Right hindlimb (tissue), 1 donor: ENCODE data around the gene MEIS1.
A peak's percentile ranks its signal among the peaks of the same experiment; 100 is the strongest.
"Not testable (repeated sequence)": the region's sequence is repeated elsewhere in the genome, so short reads cannot be mapped to it uniquely, and the experiment has no call there.

Experiments
- DNase-seq: peaks from one replicate; pipeline ENCODE4 v3.0.0-alpha.2; 2018

MEIS1 gene

DNA sequence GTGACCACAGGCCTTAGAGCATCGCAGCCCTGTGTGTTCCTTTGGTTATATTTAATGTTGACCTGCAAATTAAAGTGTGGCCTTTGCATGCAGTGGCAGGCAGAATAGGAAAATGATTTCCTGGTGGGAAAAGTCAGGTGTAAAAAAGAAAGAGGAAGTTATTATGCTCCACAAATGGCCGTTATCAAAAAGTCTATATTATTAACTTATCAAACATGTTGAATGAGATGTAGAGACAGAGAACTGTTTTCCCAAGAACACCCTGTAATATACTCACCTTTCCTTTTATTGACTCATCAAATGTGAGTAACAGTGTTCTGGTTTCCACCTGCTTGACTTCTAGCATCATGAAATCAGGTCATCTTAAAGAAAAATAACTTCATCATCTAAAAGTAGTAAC is 35.3 kb downstream of the MEIS1 start:
- no peak for DNase-seq

DNA sequence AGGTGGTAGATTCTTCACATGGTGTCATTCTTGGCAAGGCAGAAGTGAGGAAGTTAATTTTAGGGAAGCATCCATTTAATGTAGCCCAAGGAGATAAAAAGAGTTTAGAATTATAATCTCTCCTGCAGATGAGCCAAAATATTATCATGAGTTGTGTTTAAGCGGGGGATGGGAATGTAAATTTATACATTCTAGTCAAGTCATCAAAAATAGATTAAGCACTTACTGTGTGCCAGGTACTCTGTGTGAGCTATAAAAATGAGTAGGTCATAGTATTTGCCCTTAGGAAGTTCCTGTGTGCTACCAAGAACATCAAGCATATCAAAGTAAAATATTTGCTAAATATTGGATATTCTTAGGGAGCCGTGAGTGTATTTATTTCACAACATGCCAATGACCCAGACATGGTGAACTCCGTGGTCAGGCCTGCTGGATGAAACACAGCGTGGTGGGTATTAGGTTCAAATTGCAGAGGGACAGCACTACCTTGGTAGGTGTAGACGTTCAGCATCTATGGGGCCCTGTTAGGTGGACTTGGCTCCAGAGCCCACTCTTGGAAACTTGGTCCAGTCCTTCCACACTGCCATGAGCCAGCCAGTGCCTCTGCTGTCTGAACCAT is 37.4 kb downstream of the MEIS1 start:
- no peak for DNase-seq

DNA sequence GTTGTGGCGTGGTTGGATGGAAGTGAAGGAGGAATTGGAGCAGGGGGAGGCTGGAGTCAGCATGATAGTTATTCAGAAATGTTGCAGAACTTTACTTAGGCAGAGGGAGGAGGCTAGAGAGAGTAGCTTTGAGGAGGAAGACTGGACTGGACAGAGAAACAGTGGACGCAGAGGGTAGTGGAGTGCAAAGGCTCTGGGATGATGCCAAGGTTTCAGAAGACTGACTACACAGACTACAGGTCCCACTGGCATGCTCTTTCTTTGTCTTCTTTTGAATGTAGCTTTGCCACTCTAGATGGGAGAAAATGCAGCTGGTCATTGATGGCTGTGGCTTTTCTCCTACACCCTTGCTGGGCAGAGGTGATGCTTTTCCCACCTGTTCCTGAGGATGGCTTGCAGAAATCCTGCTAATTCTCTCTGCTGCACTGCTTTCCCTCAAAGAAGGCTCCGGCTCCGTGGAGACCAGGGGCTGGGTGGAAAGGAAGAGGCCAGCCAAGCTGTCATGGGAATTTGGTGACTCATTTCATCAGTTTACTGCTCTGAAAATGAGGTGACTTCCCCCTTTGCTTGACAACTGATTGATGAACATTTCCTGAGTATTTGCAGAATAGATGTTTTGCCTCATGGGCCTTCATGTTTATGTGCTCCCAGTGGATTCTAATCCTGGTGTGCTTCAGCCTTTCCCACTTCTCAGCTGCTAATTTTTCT is 42.4 kb downstream of the MEIS1 start:
- no peak for DNase-seq

DNA sequence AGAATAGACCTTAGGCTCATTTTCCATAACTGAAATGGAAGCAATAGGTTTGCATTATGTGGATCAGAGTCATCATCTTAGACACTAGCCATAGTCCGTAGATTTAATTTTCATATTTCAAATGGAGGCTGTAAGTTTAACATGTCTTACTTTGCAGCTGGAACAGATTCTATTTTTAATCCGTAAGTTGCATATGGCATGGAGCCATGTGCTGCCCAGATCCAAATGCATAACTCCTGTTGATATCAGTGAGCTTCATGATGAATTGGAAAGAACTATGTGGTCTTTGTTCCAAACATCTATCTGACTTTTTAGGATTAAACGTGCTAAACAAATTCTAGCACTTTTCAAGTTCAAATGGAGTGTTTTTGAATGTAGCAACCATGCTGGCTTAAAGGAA is 43.4 kb downstream of the MEIS1 start:
- DNase-seq, result no peak

DNA sequence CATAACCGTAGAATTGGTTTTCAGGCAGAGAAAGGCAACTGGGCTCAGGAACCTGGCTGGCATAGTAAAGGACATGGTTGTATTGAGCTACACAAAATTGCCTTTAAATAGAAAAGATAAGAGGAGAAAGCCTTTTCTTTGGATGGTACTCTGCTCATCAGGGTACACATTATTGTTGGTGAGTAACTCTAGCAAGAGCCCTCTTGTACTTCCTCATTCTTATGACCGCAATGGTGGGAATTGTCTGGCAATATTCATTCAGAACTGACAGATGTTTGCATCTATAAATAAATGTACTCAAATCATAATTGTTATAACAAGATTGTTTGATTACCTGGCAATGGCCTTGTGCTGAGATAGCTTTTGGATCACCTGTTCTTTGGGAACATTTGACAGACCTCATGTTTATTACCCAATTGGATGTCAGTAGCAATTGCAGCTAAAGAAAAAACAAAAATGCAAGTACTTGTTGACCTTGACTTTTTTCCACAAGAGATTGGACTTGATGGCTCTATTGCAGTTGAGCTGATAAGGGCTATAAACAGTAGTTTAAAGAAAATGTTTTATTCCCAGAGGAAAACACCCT is 43.9 kb downstream of the MEIS1 start:
- DNase-seq, result no peak

DNA sequence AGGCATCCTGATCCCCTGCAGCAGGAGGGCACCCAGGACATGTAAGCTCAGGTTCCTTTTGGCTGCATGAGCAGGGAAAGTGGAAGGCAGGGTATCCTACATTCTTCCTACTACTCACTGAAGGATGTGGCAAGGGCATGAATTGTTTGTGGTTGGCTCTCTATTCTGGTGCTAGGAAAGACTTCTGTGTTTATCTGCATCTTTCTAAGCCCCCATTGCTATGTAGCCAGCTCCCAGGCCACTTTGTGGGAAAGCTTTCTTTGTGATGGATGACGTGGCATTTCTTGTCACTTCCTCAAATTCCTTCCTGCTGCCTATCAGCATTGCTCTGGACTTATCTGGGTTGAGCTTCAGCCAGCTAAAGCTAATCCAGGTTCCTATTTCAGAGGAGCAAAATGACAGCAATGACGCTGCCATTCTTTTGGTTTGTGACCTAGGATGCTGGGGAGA is 46.2 kb downstream of the MEIS1 start:
- no peak for DNase-seq

DNA sequence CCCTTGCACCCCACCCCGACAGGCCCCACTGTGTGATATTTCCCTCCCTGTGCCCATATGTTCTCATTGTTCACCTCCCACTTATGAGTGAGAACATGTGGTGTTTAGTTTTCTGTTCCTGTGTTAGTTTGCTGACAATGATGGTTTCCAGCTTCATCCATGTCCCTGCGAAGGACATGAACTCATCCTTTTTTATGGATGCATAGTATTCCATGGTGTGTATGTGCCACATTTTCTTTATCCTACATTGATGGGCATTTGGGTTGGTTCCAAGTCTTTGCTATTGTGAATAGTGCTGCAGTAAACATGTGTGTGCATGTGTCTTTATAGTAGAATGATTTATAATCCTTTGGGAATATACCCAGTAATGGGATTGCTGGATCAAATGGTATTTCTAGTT is 50.3 kb downstream of the MEIS1 start:
- DNase-seq, result not testable (repeated sequence)

DNA sequence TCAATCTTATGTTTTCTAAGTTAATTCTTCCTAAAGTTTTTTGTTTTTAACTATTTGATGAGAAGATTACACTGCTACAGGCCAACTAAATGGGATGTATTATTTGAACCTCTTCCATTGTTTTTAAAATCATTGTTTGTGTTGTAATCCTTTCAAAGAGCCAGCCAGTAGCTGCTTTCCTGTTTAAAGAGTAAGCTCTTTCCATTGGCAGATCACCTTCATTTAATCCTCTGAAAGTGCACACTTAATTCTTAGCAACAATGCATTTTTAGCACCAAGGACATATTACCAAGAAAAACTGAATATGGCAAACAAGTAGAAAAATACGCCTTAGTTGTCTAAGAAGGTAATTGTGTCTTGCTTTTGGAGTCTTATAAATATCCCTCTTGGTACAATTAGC is 54.0 kb downstream of the MEIS1 start:
- no peak for DNase-seq

DNA sequence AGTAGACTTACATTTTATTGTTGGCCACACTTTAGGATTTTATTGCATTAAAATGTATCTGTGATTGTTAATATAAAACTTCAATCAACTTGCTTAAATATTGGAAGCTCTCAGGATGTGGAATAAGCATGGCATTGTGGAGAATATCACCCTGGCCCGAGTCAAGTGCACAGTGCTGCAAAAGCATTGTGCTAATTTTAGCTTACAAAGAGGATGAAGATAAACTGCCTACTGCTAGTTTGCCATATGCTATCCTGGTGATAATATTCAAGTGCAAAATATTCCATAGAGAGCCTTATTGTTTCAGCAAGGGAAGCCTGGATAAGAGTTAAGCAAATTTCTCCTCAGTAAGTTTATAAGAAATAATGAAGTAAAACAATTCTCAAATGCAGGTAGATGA is 54.5 kb downstream of the MEIS1 start:
- DNase-seq, result no peak

DNA sequence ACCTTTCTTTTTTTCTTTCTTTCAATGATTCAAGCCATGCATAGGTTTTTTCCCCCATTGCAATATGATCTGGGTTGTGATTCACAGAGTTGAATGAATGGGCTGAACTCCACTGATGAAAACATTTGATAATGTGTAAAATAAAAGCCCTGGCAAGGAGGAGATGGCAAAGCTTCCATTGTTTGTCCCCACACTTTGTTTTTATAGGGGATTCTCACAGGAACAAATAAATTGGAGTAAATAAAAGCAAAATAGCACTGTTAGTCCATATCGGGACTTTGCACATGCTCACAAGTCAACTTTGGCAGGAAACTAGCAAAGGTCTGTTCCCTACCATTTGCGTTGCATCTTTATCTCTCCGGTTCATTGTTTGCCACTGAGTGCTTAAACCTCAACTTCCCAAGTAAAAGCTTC is 55.7 kb downstream of the MEIS1 start:
- DNase-seq, result no peak

DNA sequence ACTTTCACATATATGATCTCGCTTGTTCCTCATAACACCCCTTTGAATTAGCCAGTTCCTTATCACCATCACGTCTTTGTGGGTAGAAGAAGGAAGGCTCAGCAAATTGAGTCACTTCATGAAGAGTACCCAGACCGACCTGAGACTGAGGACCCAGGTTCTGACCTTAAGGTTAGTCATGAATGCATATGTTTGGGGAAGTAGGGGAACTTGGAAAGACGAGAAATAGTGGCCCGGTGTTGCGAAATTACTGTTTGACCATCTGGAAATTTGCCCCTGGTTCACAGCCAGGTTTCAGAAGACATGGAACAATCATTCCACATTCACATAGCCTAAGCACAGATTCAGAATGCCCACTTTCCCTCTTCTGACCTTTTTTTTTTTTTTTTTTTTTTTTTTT is 59.8 kb downstream of the MEIS1 start:
- DNase-seq, result no peak

DNA sequence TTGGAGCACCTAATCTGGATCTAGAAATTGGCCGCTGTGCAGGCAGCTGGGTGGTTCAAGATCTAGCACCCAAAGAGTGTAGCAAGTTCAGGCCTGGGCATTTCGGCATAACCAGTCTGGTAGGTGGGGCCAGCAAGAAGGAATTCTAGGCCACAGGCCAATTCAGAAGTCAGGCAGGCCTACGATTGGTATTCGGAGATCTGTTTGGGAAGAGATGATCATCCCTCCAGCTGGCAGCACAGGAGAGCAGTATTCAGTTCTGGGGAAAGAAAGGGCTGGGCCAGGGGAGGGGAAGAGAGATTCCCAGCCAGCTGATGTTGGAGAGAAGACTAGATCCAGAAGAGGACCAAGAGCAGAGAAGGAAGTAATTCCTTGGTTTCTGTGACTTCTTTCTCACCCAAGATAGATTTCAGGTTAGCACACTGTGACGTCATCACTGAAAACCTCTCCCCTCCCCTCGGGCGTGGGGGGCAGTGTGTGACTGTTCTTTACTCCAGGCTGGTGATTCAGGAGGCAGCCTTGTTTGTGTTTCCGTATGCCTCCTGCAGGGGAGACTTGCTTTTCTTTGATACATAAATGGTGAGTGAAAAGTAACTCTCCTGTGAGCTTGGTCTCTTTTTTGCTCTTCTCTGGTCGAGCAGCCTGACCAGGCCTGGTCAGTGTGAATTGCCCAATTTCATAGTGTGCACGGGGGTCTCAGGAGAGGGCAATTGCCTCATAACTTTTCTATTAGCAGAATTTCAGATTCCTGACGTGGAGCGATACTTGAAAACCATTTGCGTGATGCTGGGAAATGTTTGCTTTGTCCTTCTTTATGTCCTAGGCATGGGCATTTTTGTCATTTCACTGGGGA is 61.1 kb downstream of the MEIS1 start:
- no peak for DNase-seq

DNA sequence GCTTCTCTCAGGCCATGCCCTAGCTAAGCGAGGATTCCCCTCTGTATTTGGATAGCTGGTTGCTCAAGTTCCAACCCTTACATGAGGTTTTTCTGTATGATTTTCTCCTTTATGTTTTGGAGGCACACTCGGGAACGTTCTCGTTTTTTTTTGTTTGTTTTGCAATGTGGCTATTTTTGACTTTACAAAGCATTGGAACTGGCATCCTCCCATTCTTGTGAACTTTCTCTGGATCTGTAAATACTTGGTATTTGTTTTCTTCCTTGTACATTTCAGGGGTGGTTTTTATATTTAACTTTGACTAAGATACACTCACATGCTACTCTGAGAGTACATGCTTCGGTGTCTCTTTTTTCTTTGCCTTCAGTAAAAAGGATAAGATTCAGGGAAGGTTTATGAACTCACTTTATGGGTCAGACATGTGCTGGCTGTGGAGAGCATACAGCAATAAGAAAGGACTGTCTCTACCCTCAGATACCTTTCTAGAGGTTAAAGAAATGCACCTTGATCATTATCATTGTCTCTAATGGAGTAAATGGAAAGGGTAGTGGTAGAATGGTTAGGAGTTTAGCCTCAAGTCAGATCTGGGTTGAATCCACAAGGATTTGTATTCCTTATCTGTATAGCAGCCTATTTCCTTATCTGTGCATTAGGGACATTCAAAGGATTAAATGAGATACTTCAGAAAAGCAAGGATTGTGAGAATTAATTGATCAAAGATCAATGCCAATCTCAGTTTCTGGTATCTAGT is 61.9 kb downstream of the MEIS1 start:
- DNase-seq, result no peak

DNA sequence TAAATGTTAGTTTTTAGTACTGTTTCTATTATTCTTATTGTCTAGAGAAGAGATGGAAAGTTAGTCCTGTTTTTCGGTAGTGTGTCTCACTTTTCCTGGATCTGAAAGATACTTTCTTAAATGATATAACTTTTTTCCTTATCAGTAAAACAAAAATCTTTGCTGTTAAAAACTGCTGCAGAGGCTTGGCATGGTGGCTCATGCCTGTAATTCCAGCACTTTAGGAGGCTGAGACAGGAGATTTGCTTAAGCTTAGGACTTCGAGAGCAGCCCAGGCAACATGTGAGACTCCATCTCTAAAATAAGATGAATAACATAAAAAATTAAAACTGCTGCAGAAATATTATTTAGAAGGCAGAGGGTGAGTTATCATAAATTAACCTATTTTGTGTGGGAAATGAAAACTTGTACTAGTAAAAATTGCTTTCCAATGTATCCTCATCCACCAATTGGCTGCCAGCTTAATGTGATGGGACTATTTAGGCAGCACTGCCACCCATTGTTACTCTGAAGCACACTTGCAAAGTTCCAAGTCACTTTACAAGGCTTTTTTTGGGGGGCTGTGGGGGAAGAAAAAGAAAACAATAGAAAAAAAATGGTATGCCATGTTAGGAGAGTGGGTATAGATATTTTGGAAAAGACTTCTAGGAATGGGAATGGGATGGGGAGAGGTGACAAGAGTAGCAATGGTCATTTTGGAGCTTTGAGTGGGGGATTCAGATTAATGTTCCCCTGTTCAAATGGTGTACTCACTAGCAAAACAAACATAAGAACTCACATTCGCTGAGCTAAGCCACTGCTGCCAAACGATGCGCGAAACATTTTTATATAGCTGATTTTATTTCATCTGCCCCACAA is 62.7 kb downstream of the MEIS1 start:
- DNase-seq, result no peak

DNA sequence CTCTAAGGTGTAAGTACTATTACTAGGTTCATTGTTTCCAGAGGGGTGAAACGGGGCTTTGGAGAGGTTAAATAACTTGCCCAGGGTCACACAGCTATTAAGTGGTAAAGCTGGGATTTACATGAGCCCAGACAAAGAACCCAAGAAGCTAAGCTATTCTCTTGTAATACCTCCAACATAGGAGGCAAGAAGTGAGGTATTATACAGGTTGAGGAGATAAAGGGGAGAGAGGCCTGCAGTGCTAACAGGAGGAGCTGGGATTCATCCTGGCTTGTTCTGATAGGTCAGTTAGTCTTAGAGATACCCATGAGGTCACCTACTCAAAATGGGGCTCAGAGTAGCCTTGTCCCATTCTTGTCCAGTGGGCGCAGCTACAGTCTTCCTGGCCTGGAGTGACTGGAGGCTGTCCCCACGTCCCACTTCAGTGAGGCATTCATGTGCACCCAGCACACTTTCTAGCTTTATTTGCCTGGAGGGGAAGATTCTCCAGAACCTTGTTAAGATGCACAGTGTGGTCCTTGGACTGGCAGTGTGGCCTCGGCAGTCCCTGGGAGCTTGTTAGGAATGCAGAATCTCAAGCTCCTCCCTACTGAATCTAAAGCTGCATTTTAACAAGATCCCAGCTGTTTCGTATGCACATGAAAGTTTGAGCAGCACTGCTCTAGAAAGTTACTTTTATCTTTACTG is 63.5 kb downstream of the MEIS1 start:
- DNase-seq, result no peak

DNA sequence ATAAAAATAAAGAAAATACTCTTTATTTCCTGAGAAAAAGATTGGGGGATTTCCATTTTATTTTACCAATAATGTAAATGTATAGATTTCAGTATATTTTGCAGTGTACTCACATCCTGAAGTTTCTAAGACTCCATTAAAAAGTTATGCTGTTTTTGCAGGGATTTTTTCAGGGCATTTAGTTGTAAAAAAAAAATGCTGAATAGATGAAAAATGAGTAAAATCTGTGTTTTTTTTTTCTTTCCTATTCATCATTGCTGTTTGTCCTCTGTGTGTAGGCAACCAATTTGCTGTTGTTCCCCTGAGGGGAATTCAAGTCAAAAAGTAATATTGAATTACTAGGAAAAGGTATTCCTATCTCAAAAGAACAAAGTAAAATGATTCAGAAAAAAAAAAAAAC is 66.3 kb downstream of the MEIS1 start:
- DNase-seq, result no peak

DNA sequence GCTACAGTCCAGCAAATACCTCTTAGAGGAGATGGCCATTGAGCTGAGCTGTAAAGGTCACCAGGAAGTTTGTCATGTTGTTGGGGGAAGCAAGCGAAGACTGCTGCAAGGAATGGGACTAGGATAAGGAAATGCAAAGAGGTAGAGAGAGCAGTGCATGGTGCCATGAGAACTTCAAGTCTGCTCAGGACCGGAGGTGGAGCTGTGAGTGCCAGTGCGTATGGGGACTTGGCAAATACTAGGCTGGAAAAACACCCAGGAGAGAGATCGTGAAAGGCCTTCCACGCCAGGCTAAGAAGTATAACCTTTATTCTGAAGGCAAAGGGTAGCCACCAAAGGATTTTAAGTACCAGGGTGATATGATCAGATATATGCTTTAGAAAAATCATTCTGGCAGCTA is 71.3 kb downstream of the MEIS1 start:
- no peak for DNase-seq

DNA sequence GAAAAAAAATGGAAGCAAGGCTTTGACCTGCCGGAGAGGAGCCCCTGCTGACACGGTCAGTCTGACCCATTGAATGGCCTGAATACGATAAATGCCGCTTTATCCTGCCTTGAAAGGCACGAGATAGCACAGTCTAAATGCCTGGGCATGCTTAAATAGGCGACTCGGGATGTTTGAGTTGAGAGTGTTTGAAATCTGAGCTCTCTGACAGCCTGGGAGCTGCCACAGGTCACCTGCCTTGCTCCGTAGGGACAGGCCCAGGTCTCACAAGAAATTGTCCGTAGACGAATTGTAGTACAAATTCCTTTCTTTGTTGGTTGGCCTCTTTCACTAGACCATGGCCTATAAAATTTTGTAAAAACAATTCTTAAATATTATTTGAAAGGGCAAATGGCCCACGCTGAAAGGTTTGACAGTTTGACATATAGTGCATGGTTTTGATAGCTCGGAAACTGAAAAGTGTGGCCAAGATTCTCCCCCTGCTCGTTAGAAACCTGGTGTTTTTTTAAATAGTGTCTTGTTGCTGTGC is 72.8 kb downstream of the MEIS1 start:
- peak; percentile 27 for DNase-seq

DNA sequence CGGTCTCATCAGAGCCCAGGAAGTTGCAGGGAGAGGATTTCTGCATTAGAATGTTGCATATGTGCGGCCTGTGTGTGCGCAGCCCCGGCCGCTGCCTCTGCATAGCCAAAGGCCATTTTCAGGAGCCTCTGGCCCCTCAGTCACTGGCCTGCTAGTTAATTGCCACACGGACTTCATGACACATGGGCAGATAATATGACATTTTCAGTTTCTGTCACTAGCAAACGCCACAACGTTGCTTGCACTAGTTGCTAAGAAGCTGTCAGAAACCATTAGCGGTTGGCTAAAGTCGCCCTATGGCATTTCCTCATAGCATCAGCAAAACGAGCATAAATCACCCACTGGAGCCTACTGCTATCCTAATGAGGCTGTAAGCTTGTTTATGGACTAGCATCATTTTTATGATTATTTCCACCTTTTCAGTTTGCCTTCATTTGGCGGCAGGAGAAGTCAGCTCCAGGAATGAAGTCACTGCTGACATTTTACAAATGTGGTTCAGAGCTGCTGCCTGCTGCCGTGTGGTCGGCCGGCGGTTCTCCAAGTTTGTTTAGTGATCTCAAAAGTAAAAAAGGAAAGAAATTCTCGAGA is 73.7 kb downstream of the MEIS1 start:
- DNase-seq, result no peak

DNA sequence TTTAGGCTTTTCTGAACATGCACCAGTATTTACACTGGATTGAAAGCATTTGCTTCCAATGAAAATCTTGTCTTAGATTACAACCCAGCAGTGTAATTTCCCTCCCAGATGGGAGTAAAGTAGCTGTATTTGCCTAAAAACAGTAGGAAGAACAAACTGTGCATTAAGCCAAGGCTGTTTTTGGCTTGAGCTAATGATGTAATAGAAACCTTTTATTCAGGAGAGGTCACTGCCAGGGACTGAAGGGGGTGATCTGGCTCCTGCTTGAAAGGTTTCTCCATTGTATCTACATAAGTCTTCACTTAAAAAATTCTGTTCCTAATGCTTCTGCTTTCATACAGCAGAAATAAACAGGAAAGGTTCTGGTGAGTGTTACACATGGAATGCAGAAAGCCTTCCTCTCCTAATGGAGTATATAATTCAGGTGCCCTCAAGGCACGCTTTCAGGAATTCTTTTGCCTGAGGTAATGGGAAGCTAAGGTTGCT is 74.4 kb downstream of the MEIS1 start:
- no peak for DNase-seq
